Keratinocyte (primary cell): ENCODE data around the gene ZNF524. TPM values are rescaled to one million over a fixed set of nuclear protein-coding genes. Genes with fewer than 3 reads are reported as not detected.

Experiments used
- DNase-seq: peaks from one replicate; pipeline ENCODE4 v3.0.0-alpha.2; 2011; ENCODE audit warnings: low read depth, missing footprints, low spot score
- FAIRE-seq: peaks from 2 replicates; lab custom pipeline; 2011; peaks lifted over from hg19 to GRCh38; lab: Jason Lieb, UNC
- H2AFZ ChIP-seq: 2 replicates; pipeline ENCODE4 v1.6.0; 2012; ENCODE audit warnings: low read length, control low read depth, inconsistent platforms; ENCODE audit not compliant: control insufficient read depth
- H3K27ac ChIP-seq: 2 replicates; pipeline ENCODE4 v1.5.1; 2011; ENCODE audit warnings: low read length; ENCODE audit not compliant: control insufficient read depth, insufficient read depth
- H3K27me3 ChIP-seq: 3 replicates; pipeline ENCODE4 v1.6.0; 2011; ENCODE audit warnings: low read length; ENCODE audit not compliant: control insufficient read depth, insufficient read depth; ENCODE audit errors: extremely low read depth
- H3K36me3 ChIP-seq, 2 experiments: 2 replicates in 1 of 2; 3 replicates in 1 of 2; pipeline ENCODE4 v1.5.1; 2011; ENCODE audit warnings: low read length in 2 of 2, mild to moderate bottlenecking in 1 of 2; ENCODE audit not compliant: control insufficient read depth in 2 of 2, insufficient read depth in 2 of 2; ENCODE audit errors: extremely low read depth in 1 of 2
- H3K4me1 ChIP-seq: 3 replicates; pipeline ENCODE4 v1.5.1; 2011; ENCODE audit warnings: low read length; ENCODE audit not compliant: control insufficient read depth, insufficient read depth; ENCODE audit errors: extremely low read depth
- H3K4me2 ChIP-seq: 3 replicates; pipeline ENCODE4 v1.6.0; 2011; ENCODE audit warnings: low read depth, low read length; ENCODE audit not compliant: control insufficient read depth, insufficient read depth; ENCODE audit errors: extremely low read depth
- H3K4me3 ChIP-seq, 3 experiments: fragments of 200-600 bp in 1 of 3; sonication (generic) in 1 of 3; 2 replicates in 2 of 3; 3 replicates in 1 of 3; pipeline ENCODE4 v1.5.1; 2011 to 2016; ENCODE audit warnings: low read length in 3 of 3, mild to moderate bottlenecking in 3 of 3, control low read depth in 2 of 3, inconsistent platforms in 1 of 3, low read depth in 1 of 3, mixed read lengths in 1 of 3, mixed run types in 1 of 3, moderate library complexity in 1 of 3; ENCODE audit not compliant: control insufficient read depth in 2 of 3, insufficient read depth in 2 of 3; ENCODE audit errors: extremely low read depth in 1 of 3
- H3K79me2 ChIP-seq: 2 replicates; pipeline ENCODE4 v1.6.0; 2012; ENCODE audit warnings: low read length; ENCODE audit not compliant: control insufficient read depth, insufficient read depth
- H3K9ac ChIP-seq: 3 replicates; pipeline ENCODE4 v1.6.0; 2011; ENCODE audit warnings: low read length; ENCODE audit not compliant: control insufficient read depth, insufficient read depth; ENCODE audit errors: extremely low read depth
- H3K9me1 ChIP-seq: 3 replicates; pipeline ENCODE4 v1.6.0; 2011; ENCODE audit warnings: low read length; ENCODE audit not compliant: control insufficient read depth, insufficient read depth; ENCODE audit errors: extremely low read depth
- H3K9me3 ChIP-seq: 2 replicates; pipeline ENCODE4 v1.5.1; 2012; ENCODE audit warnings: low read depth, low read length; ENCODE audit not compliant: control insufficient read depth
- H4K20me1 ChIP-seq: 3 replicates; pipeline ENCODE4 v1.6.0; 2011; ENCODE audit warnings: low read length; ENCODE audit not compliant: control insufficient read depth, insufficient read depth; ENCODE audit errors: extremely low read depth
- EZH2 ChIP-seq: IDR thresholded peaks from one replicate; pipeline ENCODE4 v1.6.1; 2012; ENCODE audit warnings: inconsistent platforms, mild to moderate bottlenecking, low read length, moderate library complexity
- dilution Hi-C: fragments of 300-500 bp; cut with MboI; formaldehyde crosslinking; loops from one replicate; pipeline ENCODE4 v1.7.0; 2020; ENCODE audit warnings: low sequenced_read_pairs; ENCODE audit not compliant: extremely low pct_ligation_motif_present
- polyA plus RNA-seq, 5 experiments: library from polyadenylated mRNA; depleted of rRNA in 3 of 5; stranded (reverse) in 3 of 5; stranded (forward) in 1 of 5; unstranded in 1 of 5; fragments of >200 nt; gene quantifications; 1 replicate in 1 of 5; 2 replicates in 3 of 5; 3 replicates in 1 of 5; pipeline versions ENCODE4 v1.2.1 to v1.2.3, GENCODE V29; 2011 to 2012; ENCODE audit warnings: missing spikeins in 2 of 5, low read depth in 1 of 5, low replicate concordance in 1 of 5
- TF ChIP-seq, protein P1 (sequence below), 3 experiments: IDR thresholded peaks in 1 of 3; conservative IDR thresholded peaks in 1 of 3; optimal IDR thresholded peaks in 1 of 3; 2 replicates in 2 of 3; 3 replicates in 1 of 3; pipeline versions ENCODE3 to v1.5.1; 2011; ENCODE audit warnings: low read length in 3 of 3, mild to moderate bottlenecking in 3 of 3, moderate library complexity in 2 of 3, control low read depth in 1 of 3, inconsistent platforms in 1 of 3; ENCODE audit not compliant: insufficient read depth in 2 of 3; ENCODE audit errors: extremely low read depth in 1 of 3

ZNF524 gene
- polyA plus RNA-seq, 1 donor (not counting 4 experiments of a cell fraction or from before 2014, with no cell fraction given): 2.6 TPM

DNA sequence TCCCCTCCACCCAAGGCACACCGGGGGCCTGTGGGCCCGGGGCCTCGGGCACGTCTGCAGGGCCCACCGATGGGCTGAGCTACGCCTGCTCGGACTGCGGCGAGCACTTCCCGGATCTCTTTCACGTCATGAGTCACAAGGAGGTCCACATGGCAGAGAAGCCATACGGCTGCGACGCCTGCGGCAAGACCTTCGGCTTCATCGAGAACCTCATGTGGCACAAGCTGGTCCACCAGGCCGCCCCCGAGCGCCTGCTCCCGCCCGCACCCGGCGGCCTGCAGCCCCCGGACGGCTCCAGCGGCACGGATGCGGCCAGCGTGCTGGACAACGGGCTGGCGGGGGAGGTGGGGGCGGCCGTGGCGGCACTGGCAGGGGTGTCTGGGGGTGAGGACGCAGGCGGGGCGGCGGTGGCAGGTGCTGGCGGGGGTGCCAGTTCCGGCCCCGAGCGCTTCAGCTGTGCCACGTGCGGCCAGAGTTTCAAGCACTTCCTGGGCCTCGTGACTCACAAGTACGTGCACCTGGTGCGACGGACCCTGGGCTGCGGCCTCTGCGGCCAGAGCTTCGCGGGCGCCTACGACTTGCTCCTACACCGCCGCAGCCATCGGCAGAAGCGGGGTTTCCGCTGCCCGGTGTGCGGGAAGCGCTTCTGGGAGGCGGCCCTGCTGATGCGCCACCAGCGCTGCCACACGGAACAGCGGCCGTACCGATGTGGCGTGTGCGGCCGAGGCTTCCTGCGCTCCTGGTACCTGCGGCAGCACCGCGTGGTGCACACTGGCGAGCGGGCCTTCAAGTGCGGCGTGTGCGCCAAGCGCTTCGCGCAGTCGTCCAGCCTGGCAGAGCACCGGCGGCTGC is 15.7 kb downstream of the ZNF524 start:
- DNase-seq (no peak), FAIRE-seq (no peak)
- Histone ChIP-seq H2AFZ (no peak overlapping the region), H3K9me1 (no peaks in the 10 kb centered on the region), H3K27me3 (no peaks in the 10 kb centered on the region), H3K4me2 (no peak overlapping the region), H3K9ac (no peak overlapping the region), H3K27ac (no peak overlapping the region), H3K36me3 (peaks cover 5 to 9% of the 10 kb centered on the region in 2 experiments), H3K4me3 (no peak overlapping the region), H3K79me2 (peaks cover 15% of the 10 kb centered on the region), H4K20me1 (peaks cover 3% of the 10 kb centered on the region), H3K4me1 (no peaks in the 10 kb centered on the region), H3K9me3 (no peaks in the 10 kb centered on the region)
- TF ChIP-seq, protein P1, sequence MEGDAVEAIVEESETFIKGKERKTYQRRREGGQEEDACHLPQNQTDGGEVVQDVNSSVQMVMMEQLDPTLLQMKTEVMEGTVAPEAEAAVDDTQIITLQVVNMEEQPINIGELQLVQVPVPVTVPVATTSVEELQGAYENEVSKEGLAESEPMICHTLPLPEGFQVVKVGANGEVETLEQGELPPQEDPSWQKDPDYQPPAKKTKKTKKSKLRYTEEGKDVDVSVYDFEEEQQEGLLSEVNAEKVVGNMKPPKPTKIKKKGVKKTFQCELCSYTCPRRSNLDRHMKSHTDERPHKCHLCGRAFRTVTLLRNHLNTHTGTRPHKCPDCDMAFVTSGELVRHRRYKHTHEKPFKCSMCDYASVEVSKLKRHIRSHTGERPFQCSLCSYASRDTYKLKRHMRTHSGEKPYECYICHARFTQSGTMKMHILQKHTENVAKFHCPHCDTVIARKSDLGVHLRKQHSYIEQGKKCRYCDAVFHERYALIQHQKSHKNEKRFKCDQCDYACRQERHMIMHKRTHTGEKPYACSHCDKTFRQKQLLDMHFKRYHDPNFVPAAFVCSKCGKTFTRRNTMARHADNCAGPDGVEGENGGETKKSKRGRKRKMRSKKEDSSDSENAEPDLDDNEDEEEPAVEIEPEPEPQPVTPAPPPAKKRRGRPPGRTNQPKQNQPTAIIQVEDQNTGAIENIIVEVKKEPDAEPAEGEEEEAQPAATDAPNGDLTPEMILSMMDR (optimal IDR thresholded peaks at IDR 0.05 in 1 of 3, IDR thresholded peaks at IDR 0.05 in 1 of 3, conservative IDR thresholded peaks at IDR 0.05 in 1 of 3; ENCODE audit: extremely low read depth in 1 of 3, insufficient read depth in 2 of 3, low read length in 3 of 3): no peak
- dilution Hi-C loops: no loop called here

DNA sequence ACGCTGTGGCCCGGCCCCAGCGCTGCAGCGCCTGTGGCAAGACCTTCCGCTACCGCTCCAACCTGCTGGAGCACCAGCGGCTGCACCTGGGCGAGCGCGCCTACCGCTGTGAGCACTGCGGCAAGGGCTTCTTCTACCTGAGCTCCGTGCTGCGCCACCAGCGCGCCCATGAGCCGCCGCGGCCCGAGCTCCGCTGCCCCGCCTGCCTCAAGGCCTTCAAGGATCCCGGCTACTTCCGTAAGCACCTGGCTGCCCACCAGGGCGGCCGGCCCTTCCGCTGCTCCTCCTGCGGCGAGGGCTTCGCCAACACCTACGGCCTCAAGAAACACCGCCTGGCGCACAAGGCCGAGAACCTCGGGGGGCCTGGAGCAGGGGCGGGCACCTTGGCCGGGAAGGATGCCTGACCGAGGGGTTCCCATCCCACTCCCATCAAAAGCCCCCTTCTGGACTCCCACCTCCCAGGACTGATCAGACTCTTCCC is 16.3 kb downstream of the ZNF524 start:
- no peak for FAIRE-seq
- dilution Hi-C loops: no loop called here
- Histone ChIP-seq H3K27ac (no peak overlapping the region), H3K9me1 (no peaks in the 10 kb centered on the region), H3K4me2 (no peak overlapping the region), H3K36me3 (peaks cover 5 to 10% of the 10 kb centered on the region in 2 experiments), H4K20me1 (peaks cover 3% of the 10 kb centered on the region), H3K4me1 (no peaks in the 10 kb centered on the region), H3K79me2 (peaks cover 10% of the 10 kb centered on the region), H3K4me3 (no peak overlapping the region), H3K27me3 (no peaks in the 10 kb centered on the region), H3K9ac (no peak overlapping the region), H2AFZ (no peak overlapping the region), H3K9me3 (no peaks in the 10 kb centered on the region)
- no peak for DNase-seq
- TF ChIP-seq EZH2: no peak
- TF ChIP-seq, protein P1 (optimal IDR thresholded peaks at IDR 0.05 in 1 of 3, IDR thresholded peaks at IDR 0.05 in 1 of 3, conservative IDR thresholded peaks at IDR 0.05 in 1 of 3; ENCODE audit: extremely low read depth in 1 of 3, insufficient read depth in 2 of 3, low read length in 3 of 3): no peak
